Measurements from ENCODE around the gene TSFM. TPM values are rescaled to one million over a fixed set of nuclear protein-coding genes. Genes with fewer than 3 reads are reported as not detected.

Gene TSFM
- total and polyA plus RNA-seq, 2 of the 13 experiments (the other 11 are each of a cell fraction or from before 2014, with no cell fraction given): 29.8 to 68.3 TPM

- TF ChIP-seq ZNF704 (CRISPR knock-in tag; IDR thresholded peaks at IDR 0.05; ENCODE audit: borderline replicate concordance): no peak
- no peak for TF ChIP-seq SP4 (CRISPR knock-in tag; IDR thresholded peaks at IDR 0.05)
- no peak for TF ChIP-seq ZBTB42 (CRISPR knock-in tag; IDR thresholded peaks at IDR 0.05)
- 0 out of 2 replicates have a peak, but pooled peaks have one; percentile 36 for TF ChIP-seq RFX3 (CRISPR knock-in tag; IDR thresholded peaks at IDR 0.05)
- no peak for TF ChIP-seq MZF1 (CRISPR knock-in tag; IDR thresholded peaks at IDR 0.05; ENCODE audit: borderline replicate concordance)
- TF ChIP-seq, protein P1, sequence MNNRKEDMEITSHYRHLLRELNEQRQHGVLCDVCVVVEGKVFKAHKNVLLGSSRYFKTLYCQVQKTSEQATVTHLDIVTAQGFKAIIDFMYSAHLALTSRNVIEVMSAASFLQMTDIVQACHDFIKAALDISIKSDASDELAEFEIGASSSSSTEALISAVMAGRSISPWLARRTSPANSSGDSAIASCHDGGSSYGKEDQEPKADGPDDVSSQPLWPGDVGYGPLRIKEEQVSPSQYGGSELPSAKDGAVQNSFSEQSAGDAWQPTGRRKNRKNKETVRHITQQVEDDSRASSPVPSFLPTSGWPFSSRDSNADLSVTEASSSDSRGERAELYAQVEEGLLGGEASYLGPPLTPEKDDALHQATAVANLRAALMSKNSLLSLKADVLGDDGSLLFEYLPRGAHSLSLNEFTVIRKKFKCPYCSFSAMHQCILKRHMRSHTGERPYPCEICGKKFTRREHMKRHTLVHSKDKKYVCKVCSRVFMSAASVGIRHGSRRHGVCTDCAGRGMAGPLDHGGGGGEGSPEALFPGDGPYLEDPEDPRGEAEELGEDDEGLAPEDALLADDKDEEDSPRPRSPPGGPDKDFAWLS (CRISPR knock-in tag; IDR thresholded peaks at IDR 0.05; ENCODE audit: borderline replicate concordance): no peak
- peak; percentile 90 for TF ChIP-seq TEAD3 (CRISPR knock-in tag; optimal IDR thresholded peaks at IDR 0.05; ENCODE audit: borderline replicate concordance)
- peak; percentile 87 for TF ChIP-seq ZBTB25 (CRISPR knock-in tag; IDR thresholded peaks at IDR 0.05)
- no peak for TF ChIP-seq PAX8 (CRISPR knock-in tag; IDR thresholded peaks at IDR 0.05; ENCODE audit: borderline replicate concordance)
- no peak for TF ChIP-seq NPAS2 (CRISPR knock-in tag; IDR thresholded peaks at IDR 0.05; ENCODE audit: borderline replicate concordance)
- TF ChIP-seq NFATC3 (CRISPR knock-in tag; IDR thresholded peaks at IDR 0.05): no peak
- TF ChIP-seq DMAP1 (CRISPR knock-in tag; IDR thresholded peaks at IDR 0.05): peak; percentile 94
- TF ChIP-seq ZMYM4 (CRISPR knock-in tag; IDR thresholded peaks at IDR 0.05): peak; percentile 98
- TF ChIP-seq NR2F2 (IDR thresholded peaks at IDR 0.05; ENCODE audit: borderline replicate concordance, low read depth): no peak; the same call in 1 of the 2 replicates
- no peak for TF ChIP-seq KAT2B (IDR thresholded peaks at IDR 0.05; ENCODE audit: borderline replicate concordance, low read depth, low read length)
- TF ChIP-seq UBTF (CRISPR knock-in tag; IDR thresholded peaks at IDR 0.05): peak; percentile 68
- peak; percentile 76; the same call in 1 of the 2 replicates for TF ChIP-seq ZNF639 (CRISPR knock-in tag; conservative IDR thresholded peaks at IDR 0.05)
- TF ChIP-seq ZNF136 (CRISPR knock-in tag; IDR thresholded peaks at IDR 0.05; ENCODE audit: low read depth): no peak
- no peak for TF ChIP-seq SRSF1 (optimal IDR thresholded peaks at IDR 0.05; ENCODE audit: low read depth, low read length)
- TF ChIP-seq, protein P2, sequence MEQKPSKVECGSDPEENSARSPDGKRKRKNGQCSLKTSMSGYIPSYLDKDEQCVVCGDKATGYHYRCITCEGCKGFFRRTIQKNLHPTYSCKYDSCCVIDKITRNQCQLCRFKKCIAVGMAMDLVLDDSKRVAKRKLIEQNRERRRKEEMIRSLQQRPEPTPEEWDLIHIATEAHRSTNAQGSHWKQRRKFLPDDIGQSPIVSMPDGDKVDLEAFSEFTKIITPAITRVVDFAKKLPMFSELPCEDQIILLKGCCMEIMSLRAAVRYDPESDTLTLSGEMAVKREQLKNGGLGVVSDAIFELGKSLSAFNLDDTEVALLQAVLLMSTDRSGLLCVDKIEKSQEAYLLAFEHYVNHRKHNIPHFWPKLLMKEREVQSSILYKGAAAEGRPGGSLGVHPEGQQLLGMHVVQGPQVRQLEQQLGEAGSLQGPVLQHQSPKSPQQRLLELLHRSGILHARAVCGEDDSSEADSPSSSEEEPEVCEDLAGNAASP (CRISPR knock-in tag; IDR thresholded peaks at IDR 0.05; ENCODE audit: borderline replicate concordance): peak; percentile 57; the same call in 1 of the 2 replicates
Measured at GRCh38 chr12:57782608-57783465, at the start of gene TSFM (continued).
